ENCODE data around the gene COL1A2.

The COL1A2 gene

GRCh38 chr7:94364816-94365215, 29.9 kb upstream of the COL1A2 start:
- WGBS (ENCODE audit: insufficient coverage, insufficient read length) = no CpG with 5 or more reads among the region's 5 CpGs
- Histone ChIP-seq H3K4me1 (ENCODE audit: control insufficient read depth, insufficient read depth, low read length) (no peaks in the 10 kb centered on the region), H3K27me3 (ENCODE audit: control insufficient read depth, insufficient read depth, low read length) (no peaks in the 10 kb centered on the region), H3K9me3 (ENCODE audit: control insufficient read depth, insufficient read depth, low read length) (no peaks in the 10 kb centered on the region), H3K4me3 (ENCODE audit: low read length) (no peak overlapping the region), H3K36me3 (ENCODE audit: control insufficient read depth, insufficient read depth, low read length) (no peaks in the 10 kb centered on the region), H3K27ac (ENCODE audit: low read length) (no peak overlapping the region)
- DNase-seq (ENCODE audit: low read depth, low spot score) = no peak

GRCh38 chr7:94366163-94366562, 28.5 kb upstream of the COL1A2 start:
- Histone ChIP-seq H3K27ac (ENCODE audit: low read length) (no peak overlapping the region), H3K4me1 (ENCODE audit: control insufficient read depth, insufficient read depth, low read length) (no peaks in the 10 kb centered on the region), H3K4me3 (ENCODE audit: low read length) (no peak overlapping the region), H3K27me3 (ENCODE audit: control insufficient read depth, insufficient read depth, low read length) (no peaks in the 10 kb centered on the region), H3K36me3 (ENCODE audit: control insufficient read depth, insufficient read depth, low read length) (no peaks in the 10 kb centered on the region), H3K9me3 (ENCODE audit: control insufficient read depth, insufficient read depth, low read length) (no peaks in the 10 kb centered on the region)
- no CpG with 5 or more reads among the region's 3 CpGs for WGBS (ENCODE audit: insufficient coverage, insufficient read length)
- DNase-seq (ENCODE audit: low read depth, low spot score) = no peak

DNA sequence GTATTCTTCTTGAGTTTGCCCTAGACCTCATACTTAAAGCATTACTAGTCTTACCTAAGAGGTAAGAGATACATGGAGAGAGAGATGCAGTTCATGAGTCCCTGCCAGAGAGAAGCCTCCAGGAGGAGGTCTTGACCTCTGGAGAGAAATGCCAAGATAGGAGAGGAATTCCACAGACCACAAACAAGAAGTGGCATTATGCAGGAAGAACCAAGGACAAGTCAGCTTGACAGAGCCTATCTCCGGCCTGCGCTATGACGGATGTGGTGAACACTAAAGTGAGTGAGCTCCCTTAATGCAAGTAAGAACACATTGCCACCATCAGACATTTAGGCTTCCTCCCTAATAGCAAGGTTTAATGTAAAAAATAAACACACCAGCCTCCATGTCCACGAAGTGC, 27.9 kb upstream of the COL1A2 start:
- Histone ChIP-seq H3K27ac (ENCODE audit: low read length) (no peak overlapping the region), H3K36me3 (ENCODE audit: control insufficient read depth, insufficient read depth, low read length) (no peaks in the 10 kb centered on the region), H3K4me1 (ENCODE audit: control insufficient read depth, insufficient read depth, low read length) (no peaks in the 10 kb centered on the region), H3K9me3 (ENCODE audit: control insufficient read depth, insufficient read depth, low read length) (no peaks in the 10 kb centered on the region), H3K4me3 (ENCODE audit: low read length) (no peak overlapping the region), H3K27me3 (ENCODE audit: control insufficient read depth, insufficient read depth, low read length) (no peaks in the 10 kb centered on the region)
- no CpG with 5 or more reads among the region's 4 CpGs for WGBS (ENCODE audit: insufficient coverage, insufficient read length)
- DNase-seq (ENCODE audit: low read depth, low spot score) = no peak

- H3K9me3 ChIP-seq (ENCODE audit: control insufficient read depth, insufficient read depth, low read length) = no peaks in the 10 kb centered on the region
- H3K27ac ChIP-seq (ENCODE audit: low read length) = no peak overlapping the region
- H3K4me1 ChIP-seq (ENCODE audit: control insufficient read depth, insufficient read depth, low read length) = no peaks in the 10 kb centered on the region
- no peak overlapping the region for H3K4me3 ChIP-seq (ENCODE audit: low read length)
- DNase-seq (ENCODE audit: low read depth, low spot score) = no peak
- no CpG with 5 or more reads among the region's 2 CpGs for WGBS (ENCODE audit: insufficient coverage, insufficient read length)
- no peaks in the 10 kb centered on the region for H3K36me3 ChIP-seq (ENCODE audit: control insufficient read depth, insufficient read depth, low read length)
- H3K27me3 ChIP-seq (ENCODE audit: control insufficient read depth, insufficient read depth, low read length) = no peaks in the 10 kb centered on the region
These were observed 26.7 kb upstream of the COL1A2 start for GRCh38 chr7:94367949-94368348.

DNA sequence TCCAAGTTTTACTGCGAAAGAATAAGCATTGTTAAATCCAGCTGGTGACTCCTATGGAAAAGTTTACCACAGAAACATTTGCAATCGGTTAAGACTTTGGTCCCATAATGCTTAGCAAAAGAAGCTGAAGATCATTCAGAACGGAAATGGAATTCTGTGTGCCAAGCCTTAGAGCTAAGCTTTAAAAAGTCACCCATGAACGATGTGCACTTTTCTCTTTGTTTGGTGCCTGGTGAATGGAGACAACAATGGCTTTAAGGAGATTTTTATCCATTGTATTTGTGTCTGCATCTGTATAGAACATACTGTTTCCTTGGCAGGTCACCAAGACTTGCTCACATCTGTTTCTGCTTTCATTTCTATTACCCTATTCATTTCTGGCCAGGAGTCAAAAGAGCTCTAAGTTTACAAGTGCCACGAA, 26.3 kb upstream of the COL1A2 start:
- Histone ChIP-seq H3K36me3 (ENCODE audit: control insufficient read depth, insufficient read depth, low read length) (no peaks in the 10 kb centered on the region), H3K27ac (ENCODE audit: low read length) (no peak overlapping the region), H3K27me3 (ENCODE audit: control insufficient read depth, insufficient read depth, low read length) (no peaks in the 10 kb centered on the region), H3K4me3 (ENCODE audit: low read length) (no peak overlapping the region), H3K4me1 (ENCODE audit: control insufficient read depth, insufficient read depth, low read length) (no peaks in the 10 kb centered on the region), H3K9me3 (ENCODE audit: control insufficient read depth, insufficient read depth, low read length) (no peaks in the 10 kb centered on the region)
- no peak for DNase-seq (ENCODE audit: low read depth, low spot score)
- WGBS (ENCODE audit: insufficient coverage, insufficient read length) = no CpG with 5 or more reads among the region's 5 CpGs

- no peak overlapping the region for H3K4me3 ChIP-seq (ENCODE audit: low read length)
- no peaks in the 10 kb centered on the region for H3K27me3 ChIP-seq (ENCODE audit: control insufficient read depth, insufficient read depth, low read length)
- no peaks in the 10 kb centered on the region for H3K9me3 ChIP-seq (ENCODE audit: control insufficient read depth, insufficient read depth, low read length)
- H3K36me3 ChIP-seq (ENCODE audit: control insufficient read depth, insufficient read depth, low read length) = no peaks in the 10 kb centered on the region
- WGBS (ENCODE audit: insufficient coverage, insufficient read length) = no CpG with 5 or more reads among the region's 2 CpGs
- H3K27ac ChIP-seq (ENCODE audit: low read length) = no peak overlapping the region
- DNase-seq (ENCODE audit: low read depth, low spot score) = no peak
- no peaks in the 10 kb centered on the region; the same call in 1 of the 2 replicates for H3K4me1 ChIP-seq (ENCODE audit: control insufficient read depth, insufficient read depth, low read length)
These were observed 20.5 kb upstream of the COL1A2 start for GRCh38 chr7:94374231-94374630.

- WGBS (ENCODE audit: insufficient coverage, insufficient read length) = no CpG with 5 or more reads among the region's 5 CpGs
- H3K4me3 ChIP-seq (ENCODE audit: low read length) = no peak overlapping the region
- H3K27ac ChIP-seq (ENCODE audit: low read length) = no peak overlapping the region
- no peaks in the 10 kb centered on the region for H3K9me3 ChIP-seq (ENCODE audit: control insufficient read depth, insufficient read depth, low read length)
- H3K36me3 ChIP-seq (ENCODE audit: control insufficient read depth, insufficient read depth, low read length) = no peaks in the 10 kb centered on the region
- no peaks in the 10 kb centered on the region for H3K27me3 ChIP-seq (ENCODE audit: control insufficient read depth, insufficient read depth, low read length)
- DNase-seq (ENCODE audit: low read depth, low spot score) = no peak
- H3K4me1 ChIP-seq (ENCODE audit: control insufficient read depth, insufficient read depth, low read length) = no peaks in the 10 kb centered on the region; the same call in 1 of the 2 replicates
These were observed 19.8 kb upstream of the COL1A2 start for GRCh38 chr7:94374721-94375566.

- WGBS (ENCODE audit: insufficient coverage, insufficient read length) = no CpG with 5 or more reads among the region's 2 CpGs
- H3K4me1 ChIP-seq (ENCODE audit: control insufficient read depth, insufficient read depth, low read length) = no peaks in the 10 kb centered on the region; the same call in 1 of the 2 replicates
- no peaks in the 10 kb centered on the region for H3K27me3 ChIP-seq (ENCODE audit: control insufficient read depth, insufficient read depth, low read length)
- H3K4me3 ChIP-seq (ENCODE audit: low read length) = no peak overlapping the region
- no peaks in the 10 kb centered on the region for H3K36me3 ChIP-seq (ENCODE audit: control insufficient read depth, insufficient read depth, low read length)
- no peak for DNase-seq (ENCODE audit: low read depth, low spot score)
- H3K9me3 ChIP-seq (ENCODE audit: control insufficient read depth, insufficient read depth, low read length) = no peaks in the 10 kb centered on the region
- H3K27ac ChIP-seq (ENCODE audit: low read length) = no peak overlapping the region
These were observed 19.0 kb upstream of the COL1A2 start for GRCh38 chr7:94375691-94376090.

DNA sequence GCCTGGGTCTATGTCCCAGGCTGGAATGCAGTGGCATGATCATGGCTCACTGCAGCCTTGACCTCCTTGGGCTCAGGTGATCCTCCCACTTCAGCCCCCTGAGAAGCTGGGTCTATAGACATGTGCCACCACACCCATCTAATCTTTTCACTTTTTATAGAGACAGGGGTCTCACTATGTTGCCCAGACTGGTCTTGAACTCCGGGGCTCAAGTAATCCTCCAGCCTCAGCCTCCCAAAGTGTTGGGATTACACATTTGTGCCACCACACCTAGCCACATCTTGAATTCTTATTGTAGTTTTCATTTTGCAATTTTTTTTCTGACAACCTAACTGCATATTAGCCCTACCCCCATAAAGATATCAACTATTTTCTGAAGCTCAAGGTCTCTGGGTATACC, 18.4 kb upstream of the COL1A2 start:
- no peak for DNase-seq (ENCODE audit: low read depth, low spot score)
- no peaks in the 10 kb centered on the region for H3K9me3 ChIP-seq (ENCODE audit: control insufficient read depth, insufficient read depth, low read length)
- no peaks in the 10 kb centered on the region; the same call in 1 of the 2 replicates for H3K4me1 ChIP-seq (ENCODE audit: control insufficient read depth, insufficient read depth, low read length)
- no peaks in the 10 kb centered on the region for H3K36me3 ChIP-seq (ENCODE audit: control insufficient read depth, insufficient read depth, low read length)
- H3K27me3 ChIP-seq (ENCODE audit: control insufficient read depth, insufficient read depth, low read length) = no peaks in the 10 kb centered on the region
- no peak overlapping the region for H3K4me3 ChIP-seq (ENCODE audit: low read length)
- no peak overlapping the region for H3K27ac ChIP-seq (ENCODE audit: low read length)
- WGBS (ENCODE audit: insufficient coverage, insufficient read length) = no CpG with 5 or more reads among the region's 1 CpG

GRCh38 chr7:94378356-94378755, 16.3 kb upstream of the COL1A2 start:
- Histone ChIP-seq H3K4me1 (ENCODE audit: control insufficient read depth, insufficient read depth, low read length) (no peaks in the 10 kb centered on the region; the same call in 1 of the 2 replicates), H3K9me3 (ENCODE audit: control insufficient read depth, insufficient read depth, low read length) (no peaks in the 10 kb centered on the region), H3K36me3 (ENCODE audit: control insufficient read depth, insufficient read depth, low read length) (no peaks in the 10 kb centered on the region), H3K27ac (ENCODE audit: low read length) (no peak overlapping the region), H3K27me3 (ENCODE audit: control insufficient read depth, insufficient read depth, low read length) (no peaks in the 10 kb centered on the region), H3K4me3 (ENCODE audit: low read length) (no peak overlapping the region)
- DNase-seq (ENCODE audit: low read depth, low spot score) = no peak
- WGBS (ENCODE audit: insufficient coverage, insufficient read length) = no CpG with 5 or more reads among the region's 3 CpGs

DNA sequence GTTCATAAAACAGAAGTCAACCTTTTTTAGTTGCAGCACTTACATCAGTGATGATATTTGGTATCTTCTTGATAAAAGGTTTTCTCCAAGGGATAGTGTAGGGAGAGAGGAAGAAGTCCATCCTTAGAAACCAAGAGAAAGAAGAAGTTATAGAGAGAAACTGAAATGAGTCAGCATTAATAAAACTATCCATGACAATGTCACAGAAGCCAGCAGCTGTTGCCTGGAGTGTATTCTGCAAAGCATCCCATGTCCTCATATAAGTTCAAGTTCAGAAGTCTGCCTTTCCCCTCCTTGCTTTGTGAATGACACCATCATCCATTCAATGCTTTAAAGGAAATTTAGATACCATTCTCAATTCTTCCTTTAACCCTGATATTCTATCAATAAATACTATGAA, 14.4 kb upstream of the COL1A2 start:
- Histone ChIP-seq H3K4me1 (ENCODE audit: control insufficient read depth, insufficient read depth, low read length) (0 out of 2 replicates have a peak, but pooled peaks cover 2% of the 10 kb centered on the region), H3K4me3 (ENCODE audit: low read length) (no peak overlapping the region), H3K9me3 (ENCODE audit: control insufficient read depth, insufficient read depth, low read length) (no peaks in the 10 kb centered on the region), H3K27me3 (ENCODE audit: control insufficient read depth, insufficient read depth, low read length) (no peaks in the 10 kb centered on the region), H3K27ac (ENCODE audit: low read length) (no peak overlapping the region), H3K36me3 (ENCODE audit: control insufficient read depth, insufficient read depth, low read length) (no peaks in the 10 kb centered on the region)
- DNase-seq (ENCODE audit: low read depth, low spot score) = no peak

Data from iPS DF 6.9 (cell line).